Thyroid gland (tissue), 4 donors: Measurements from ENCODE around the gene SAFB2. TPM values are rescaled to one million over a fixed set of nuclear protein-coding genes. Genes with fewer than 3 reads are reported as not detected.

Source experiments
- DNase-seq, 2 donors: peaks; one replicate each; pipeline ENCODE4 v3.0.0-alpha.2; 2019
- H3K27ac ChIP-seq, 3 donors: fragments of 200-600 bp; sonication (generic); 1 replicate in 2 of 3; 2 replicates in 1 of 3; pipeline ENCODE4 v1.5.1; 2016 to 2019; ENCODE audit warnings: mild to moderate bottlenecking in 1 of 3, moderate library complexity in 1 of 3
- H3K27me3 ChIP-seq: fragments of 200-600 bp; sonication (generic); one replicate; pipeline ENCODE4 v1.5.1; 2019
- H3K36me3 ChIP-seq, 2 donors: fragments of 200-600 bp; sonication (generic); one replicate each; pipeline ENCODE4 v1.5.1; 2016 to 2019
- H3K4me1 ChIP-seq, 2 donors: fragments of 200-600 bp; sonication (generic); one replicate each; pipeline ENCODE4 v1.5.1; 2017 to 2019
- H3K4me3 ChIP-seq, 3 donors: fragments of 200-600 bp; sonication (generic); replicated peaks in 1 of 3; 1 replicate in 2 of 3; 2 replicates in 1 of 3; pipeline ENCODE4 v1.5.1; 2016; ENCODE audit warnings: mild to moderate bottlenecking in 1 of 3
- H3K9me3 ChIP-seq: fragments of 200-600 bp; sonication (generic); one replicate; pipeline ENCODE4 v1.5.1; 2017
- POLR2A ChIP-seq, 2 donors: fragments of 450-650 bp; IDR thresholded peaks; one replicate each; pipeline ENCODE4 v1.6.1; 2017; ENCODE audit warnings: antibody characterized with exemption in 2 of 2, mild to moderate bottlenecking in 2 of 2, moderate library complexity in 1 of 2
- WGBS, 2 donors: methylation state at CpG; one replicate each; pipeline ENCODE4 v1.1.5; 2017; 5-methylcytosine and 5-hydroxymethylcytosine counted together
- intact Hi-C: fragments of 100-400 bp; cut with DNase I; formaldehyde crosslinking; loops from one replicate; pipeline ENCODE4 v1.15.1; 2023
- total RNA-seq, 4 donors: library from RNA; depleted of rRNA; stranded (reverse); fragments of >200 nt; gene quantifications; one replicate each; pipeline ENCODE4 v1.2.3, GENCODE V29; 2016
- TF ChIP-seq, protein P1 (sequence below), 6 experiments: fragments of 200-600 bp in 3 of 6; fragments of 450-650 bp in 3 of 6; sonication (generic) in 3 of 6; IDR thresholded peaks; one replicate each; pipeline ENCODE4 v1.5.1; 2016 to 2019; ENCODE audit warnings: antibody characterized with exemption in 6 of 6, mild to moderate bottlenecking in 2 of 6, inconsistent platforms in 1 of 6, moderate library complexity in 1 of 6

Gene SAFB2
- total RNA-seq, 4 donors from 2014 or later = 52.2 to 74.5 (median 65.3) TPM

GRCh38 chr19:5655412-5655811 lies 32.8 kb upstream of the SAFB2 start:
- Histone ChIP-seq H3K36me3 (peaks cover 94 to 95% of the 10 kb centered on the region in 2 donors), H3K9me3 (no peaks in the 10 kb centered on the region), H3K4me3 (no peak overlapping the region), H3K4me1 (no peaks in the 10 kb centered on the region), H3K27me3 (no peaks in the 10 kb centered on the region), H3K27ac (no peak overlapping the region)
- DNase-seq = no peak
- intact Hi-C loops = no loop called here
- WGBS, 2 donors = 89 to 94% methylated on average over 5 of the region's 5 CpGs
- TF ChIP-seq, protein P1, sequence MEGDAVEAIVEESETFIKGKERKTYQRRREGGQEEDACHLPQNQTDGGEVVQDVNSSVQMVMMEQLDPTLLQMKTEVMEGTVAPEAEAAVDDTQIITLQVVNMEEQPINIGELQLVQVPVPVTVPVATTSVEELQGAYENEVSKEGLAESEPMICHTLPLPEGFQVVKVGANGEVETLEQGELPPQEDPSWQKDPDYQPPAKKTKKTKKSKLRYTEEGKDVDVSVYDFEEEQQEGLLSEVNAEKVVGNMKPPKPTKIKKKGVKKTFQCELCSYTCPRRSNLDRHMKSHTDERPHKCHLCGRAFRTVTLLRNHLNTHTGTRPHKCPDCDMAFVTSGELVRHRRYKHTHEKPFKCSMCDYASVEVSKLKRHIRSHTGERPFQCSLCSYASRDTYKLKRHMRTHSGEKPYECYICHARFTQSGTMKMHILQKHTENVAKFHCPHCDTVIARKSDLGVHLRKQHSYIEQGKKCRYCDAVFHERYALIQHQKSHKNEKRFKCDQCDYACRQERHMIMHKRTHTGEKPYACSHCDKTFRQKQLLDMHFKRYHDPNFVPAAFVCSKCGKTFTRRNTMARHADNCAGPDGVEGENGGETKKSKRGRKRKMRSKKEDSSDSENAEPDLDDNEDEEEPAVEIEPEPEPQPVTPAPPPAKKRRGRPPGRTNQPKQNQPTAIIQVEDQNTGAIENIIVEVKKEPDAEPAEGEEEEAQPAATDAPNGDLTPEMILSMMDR (IDR thresholded peaks at IDR 0.05) = no peak
- TF ChIP-seq POLR2A (IDR thresholded peaks at IDR 0.05) = no peak

- Histone ChIP-seq H3K36me3 (peaks cover 96 to 97% of the 10 kb centered on the region in 2 donors), H3K9me3 (no peaks in the 10 kb centered on the region), H3K27ac (no peak overlapping the region)
These were observed 32.4 kb upstream of the SAFB2 start for GRCh38 chr19:5654931-5655330.

GRCh38 chr19:5652261-5652660 lies 29.7 kb upstream of the SAFB2 start:
- Histone ChIP-seq H3K9me3 (no peaks in the 10 kb centered on the region), H3K36me3 (peaks cover 88% of the 10 kb centered on the region in 2 donors)
- DNase-seq = no peak

More at GRCh38 chr19:5654931-5655330, 32.4 kb upstream of the SAFB2 start:
- no peaks in the 10 kb centered on the region for H3K27me3 ChIP-seq
- no peak for TF ChIP-seq POLR2A (IDR thresholded peaks at IDR 0.05)
- TF ChIP-seq, protein P1 (IDR thresholded peaks at IDR 0.05) = no peak
- no peak for DNase-seq
- 95 to 97% methylated on average over 5 of the region's 5 CpGs for WGBS, 2 donors
- intact Hi-C loops = no loop called here
- no peaks in the 10 kb centered on the region for H3K4me1 ChIP-seq
- H3K4me3 ChIP-seq = no peak overlapping the region

DNA sequence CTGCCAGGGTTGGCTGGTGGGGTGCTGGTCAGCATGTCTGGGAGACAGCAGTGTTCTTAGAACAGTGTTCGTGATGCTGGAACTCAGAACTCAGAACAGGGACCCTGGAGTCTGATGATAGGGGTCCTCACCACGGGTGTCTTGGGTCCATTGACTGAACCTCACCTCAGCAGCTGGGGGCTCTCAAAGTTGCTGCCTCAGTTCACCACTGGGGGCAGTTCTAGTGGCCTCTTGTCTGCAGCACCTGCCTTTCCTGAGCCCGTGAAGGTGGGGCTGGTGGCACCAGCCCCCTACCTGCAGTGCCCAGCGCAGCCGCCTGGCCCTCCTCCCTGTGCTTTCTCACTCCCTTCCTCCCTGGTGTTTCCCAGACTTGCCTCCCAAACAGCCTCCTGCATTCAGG lies 28.8 kb upstream of the SAFB2 start:
- intact Hi-C loops = no loop called here
- Histone ChIP-seq H3K4me1 (no peaks in the 10 kb centered on the region), H3K4me3 (no peak overlapping the region), H3K36me3 (peaks cover 87 to 89% of the 10 kb centered on the region in 2 donors), H3K27ac (no peak overlapping the region), H3K27me3 (no peaks in the 10 kb centered on the region), H3K9me3 (no peaks in the 10 kb centered on the region)
- 98 to 100% methylated on average over 5 of the region's 5 CpGs for WGBS, 2 donors
- no peak for DNase-seq
- TF ChIP-seq POLR2A (IDR thresholded peaks at IDR 0.05) = no peak
- TF ChIP-seq, protein P1 (IDR thresholded peaks at IDR 0.05) = no peak

More at GRCh38 chr19:5652261-5652660, 29.7 kb upstream of the SAFB2 start:
- Histone ChIP-seq H3K4me3 (no peak overlapping the region), H3K4me1 (no peaks in the 10 kb centered on the region), H3K27me3 (no peaks in the 10 kb centered on the region), H3K27ac (no peak overlapping the region)
- no peak for TF ChIP-seq POLR2A (IDR thresholded peaks at IDR 0.05)
- TF ChIP-seq, protein P1 (IDR thresholded peaks at IDR 0.05) = no peak
- WGBS, 2 donors = 91 to 94% methylated on average over 10 of the region's 10 CpGs
- intact Hi-C loops = no loop called here

- Histone ChIP-seq H3K4me3 (no peak overlapping the region), H3K36me3 (peaks cover 67 to 85% of the 10 kb centered on the region in 2 donors), H3K9me3 (no peaks in the 10 kb centered on the region), H3K4me1 (no peaks in the 10 kb centered on the region), H3K27ac (no peak overlapping the region), H3K27me3 (no peaks in the 10 kb centered on the region)
- 92 to 96% methylated on average over 11 of the region's 11 CpGs for WGBS, 2 donors
- DNase-seq = no peak
- TF ChIP-seq, protein P1 (IDR thresholded peaks at IDR 0.05) = no peak
- no peak for TF ChIP-seq POLR2A (IDR thresholded peaks at IDR 0.05)
- intact Hi-C loops = no loop called here
These were observed 25.9 kb upstream of the SAFB2 start for GRCh38 chr19:5648464-5648863.
